ENCODE data around the gene CRIP1.

The CRIP1 gene

GRCh38 chr14:105460616-105461015, 26.1 kb upstream of the CRIP1 start:
- Histone ChIP-seq H3K4me3 (ENCODE audit: insufficient read length, low read depth) (no peak overlapping the region), H3K27me3 (ENCODE audit: insufficient read depth, insufficient read length) (no peaks in the 10 kb centered on the region), H3K36me3 (ENCODE audit: insufficient read depth, insufficient read length, low read length) (peaks cover 66% of the 10 kb centered on the region), H3K9ac (ENCODE audit: insufficient read length, low read depth) (no peak overlapping the region), H3K4me1 (ENCODE audit: insufficient read depth, insufficient read length) (peaks cover 9% of the 10 kb centered on the region), H3K9me3 (ENCODE audit: insufficient read depth, low read length) (no peaks in the 10 kb centered on the region)
- DNase-seq (ENCODE audit: low read depth, low spot score) = no peak
- TF ChIP-seq ZNF274 (IDR thresholded peaks at IDR 0.05; ENCODE audit: low read depth, low read length) = no peak
- TF ChIP-seq SUZ12 (IDR thresholded peaks at IDR 0.05; ENCODE audit: extremely low read depth, insufficient read depth, insufficient read length) = no peak
- no peak for TF ChIP-seq YY1 (IDR thresholded peaks at IDR 0.05; ENCODE audit: insufficient read depth, insufficient read length)

GRCh38 chr14:105461903-105462302, 24.8 kb upstream of the CRIP1 start:
- H3K9ac ChIP-seq (ENCODE audit: insufficient read length, low read depth) = no peak overlapping the region
- no peak for DNase-seq (ENCODE audit: low read depth, low spot score)
- peaks cover 12% of the 10 kb centered on the region for H3K4me1 ChIP-seq (ENCODE audit: insufficient read depth, insufficient read length)
- H3K4me3 ChIP-seq (ENCODE audit: insufficient read length, low read depth) = no peak overlapping the region
- TF ChIP-seq SUZ12 (IDR thresholded peaks at IDR 0.05; ENCODE audit: extremely low read depth, insufficient read depth, insufficient read length) = no peak
- TF ChIP-seq YY1 (IDR thresholded peaks at IDR 0.05; ENCODE audit: insufficient read depth, insufficient read length) = no peak
- no peak for TF ChIP-seq ZNF274 (IDR thresholded peaks at IDR 0.05; ENCODE audit: low read depth, low read length)
- H3K27me3 ChIP-seq (ENCODE audit: insufficient read depth, insufficient read length) = no peaks in the 10 kb centered on the region
- H3K36me3 ChIP-seq (ENCODE audit: insufficient read depth, insufficient read length, low read length) = peaks cover 64% of the 10 kb centered on the region
- H3K9me3 ChIP-seq (ENCODE audit: insufficient read depth, low read length) = no peaks in the 10 kb centered on the region

DNA sequence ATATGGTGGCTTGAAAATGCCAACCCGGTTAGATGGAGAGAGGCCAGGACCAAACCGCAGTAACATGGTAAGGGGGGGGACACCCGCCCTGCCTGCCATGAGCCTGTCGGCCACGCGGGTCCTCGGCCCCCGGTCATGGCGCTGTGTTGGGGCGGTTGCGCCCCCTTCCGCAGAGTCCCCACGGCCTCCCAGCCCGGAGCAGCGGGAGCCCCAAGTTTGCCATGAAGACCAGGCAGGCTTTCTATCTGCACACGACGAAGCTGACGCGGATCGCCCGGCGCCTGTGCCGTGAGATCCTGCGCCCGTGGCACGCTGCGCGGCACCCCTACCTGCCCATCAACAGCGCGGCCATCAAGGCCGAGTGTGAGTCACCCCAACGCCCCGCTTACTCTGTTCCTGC, 22.2 kb upstream of the CRIP1 start:
- peaks cover 81% of the 10 kb centered on the region for H3K36me3 ChIP-seq (ENCODE audit: insufficient read depth, insufficient read length, low read length)
- no peak for TF ChIP-seq YY1 (IDR thresholded peaks at IDR 0.05; ENCODE audit: insufficient read depth, insufficient read length)

GRCh38 chr14:105465209-105466031, 21.3 kb upstream of the CRIP1 start:
- DNase-seq (ENCODE audit: low read depth, low spot score) = no peak
- Histone ChIP-seq H3K4me1 (ENCODE audit: insufficient read depth, insufficient read length) (peaks cover 12% of the 10 kb centered on the region), H3K4me3 (ENCODE audit: insufficient read length, low read depth) (no peak overlapping the region), H3K9ac (ENCODE audit: insufficient read length, low read depth) (peak overlapping the region; percentile 51), H3K9me3 (ENCODE audit: insufficient read depth, low read length) (no peaks in the 10 kb centered on the region), H3K27me3 (ENCODE audit: insufficient read depth, insufficient read length) (no peaks in the 10 kb centered on the region), H3K36me3 (ENCODE audit: insufficient read depth, insufficient read length, low read length) (peaks cover 81% of the 10 kb centered on the region)
- TF ChIP-seq SUZ12 (IDR thresholded peaks at IDR 0.05; ENCODE audit: extremely low read depth, insufficient read depth, insufficient read length) (no peak), ZNF274 (IDR thresholded peaks at IDR 0.05; ENCODE audit: low read depth, low read length) (no peak), YY1 (IDR thresholded peaks at IDR 0.05; ENCODE audit: insufficient read depth, insufficient read length) (no peak)

More for the DNA sequence above, 22.2 kb upstream of the CRIP1 start:
- no peaks in the 10 kb centered on the region for H3K27me3 ChIP-seq (ENCODE audit: insufficient read depth, insufficient read length)
- DNase-seq (ENCODE audit: low read depth, low spot score) = no peak
- peaks cover 12% of the 10 kb centered on the region for H3K4me1 ChIP-seq (ENCODE audit: insufficient read depth, insufficient read length)
- H3K9me3 ChIP-seq (ENCODE audit: insufficient read depth, low read length) = no peaks in the 10 kb centered on the region
- no peak overlapping the region for H3K4me3 ChIP-seq (ENCODE audit: insufficient read length, low read depth)
- no peak overlapping the region for H3K9ac ChIP-seq (ENCODE audit: insufficient read length, low read depth)

DNA sequence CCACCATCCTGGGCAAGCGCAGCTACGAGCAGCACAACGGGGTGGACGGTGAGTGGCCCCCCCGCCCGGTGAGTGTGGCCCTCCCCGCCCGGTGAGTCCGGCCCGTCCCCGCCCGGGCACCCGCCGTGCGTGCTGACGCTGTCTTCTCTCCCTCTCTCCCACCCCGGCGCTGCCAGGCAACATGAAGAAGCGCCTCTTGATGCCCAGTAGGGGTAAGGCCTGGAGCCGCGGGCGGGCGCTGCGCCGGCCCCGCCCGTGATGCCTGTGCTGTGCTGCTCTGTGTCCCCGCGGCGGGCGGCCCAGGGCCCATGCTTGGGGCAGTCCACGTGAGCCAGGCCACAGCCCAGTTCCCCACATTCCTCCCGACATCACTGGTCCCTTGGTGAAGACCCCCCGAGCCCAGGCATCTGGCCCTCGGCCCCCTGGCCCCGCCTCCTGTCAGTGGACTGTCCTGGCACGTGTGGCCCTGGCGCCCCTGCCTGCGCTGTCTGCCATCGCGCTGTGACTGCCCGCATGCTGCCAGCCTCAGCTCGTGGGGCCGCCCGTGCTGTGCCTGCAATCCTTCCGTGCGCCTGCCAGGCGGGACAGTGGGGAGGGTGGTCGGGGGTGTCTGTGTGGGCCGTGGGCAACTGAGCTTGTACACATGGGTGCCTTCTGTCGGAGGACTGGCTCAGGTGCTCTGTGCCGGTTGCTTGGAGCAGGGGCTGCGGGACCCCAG, 20.0 kb upstream of the CRIP1 start:
- TF ChIP-seq ZNF274 (IDR thresholded peaks at IDR 0.05; ENCODE audit: low read depth, low read length) = no peak
- TF ChIP-seq YY1 (IDR thresholded peaks at IDR 0.05; ENCODE audit: insufficient read depth, insufficient read length) = no peak
- TF ChIP-seq SUZ12 (IDR thresholded peaks at IDR 0.05; ENCODE audit: extremely low read depth, insufficient read depth, insufficient read length) = no peak
- Histone ChIP-seq H3K36me3 (ENCODE audit: insufficient read depth, insufficient read length, low read length) (peaks cover 73% of the 10 kb centered on the region), H3K4me1 (ENCODE audit: insufficient read depth, insufficient read length) (peaks cover 17% of the 10 kb centered on the region), H3K9me3 (ENCODE audit: insufficient read depth, low read length) (no peaks in the 10 kb centered on the region), H3K27me3 (ENCODE audit: insufficient read depth, insufficient read length) (no peaks in the 10 kb centered on the region), H3K9ac (ENCODE audit: insufficient read length, low read depth) (no peak overlapping the region), H3K4me3 (ENCODE audit: insufficient read length, low read depth) (no peak overlapping the region)
- DNase-seq (ENCODE audit: low read depth, low spot score) = no peak

DNA sequence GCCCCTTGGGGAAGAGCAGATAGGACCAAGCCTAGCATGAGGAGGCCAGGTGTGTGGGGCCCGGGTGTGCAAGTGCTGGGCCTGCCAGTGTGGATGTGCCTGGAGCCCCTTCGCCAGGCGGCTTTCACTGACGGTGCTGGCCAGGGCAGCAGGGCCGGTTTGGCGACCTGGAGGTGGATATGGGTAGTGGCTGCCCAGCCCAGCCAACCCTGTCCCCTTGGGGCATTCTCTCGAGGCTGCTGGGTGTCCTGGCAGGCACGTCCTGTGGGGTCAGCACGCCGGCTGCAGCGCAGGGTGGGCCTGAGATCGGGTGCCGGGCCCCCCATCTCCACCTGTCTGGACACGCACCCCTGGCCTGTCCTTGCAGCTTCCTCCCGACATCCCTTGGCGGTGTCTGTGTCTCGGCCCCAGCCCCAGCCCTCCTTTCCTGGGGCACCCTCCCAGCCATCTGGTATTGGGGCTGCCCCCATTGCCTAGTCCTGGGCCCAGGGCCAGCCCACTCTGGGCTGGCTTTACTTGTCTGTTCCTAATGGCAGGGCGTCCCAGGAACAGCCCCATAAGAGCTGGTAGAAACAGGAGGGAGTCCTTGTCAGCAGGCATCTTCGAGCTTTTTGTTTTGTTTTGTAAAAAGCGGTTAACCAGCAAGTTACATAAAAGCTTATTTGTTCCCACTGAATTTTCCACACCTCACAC, 19.3 kb upstream of the CRIP1 start:
- DNase-seq (ENCODE audit: low read depth, low spot score) = no peak
- peaks cover 70% of the 10 kb centered on the region for H3K36me3 ChIP-seq (ENCODE audit: insufficient read depth, insufficient read length, low read length)
- no peak overlapping the region for H3K9ac ChIP-seq (ENCODE audit: insufficient read length, low read depth)
- H3K4me3 ChIP-seq (ENCODE audit: insufficient read length, low read depth) = no peak overlapping the region
- no peaks in the 10 kb centered on the region for H3K27me3 ChIP-seq (ENCODE audit: insufficient read depth, insufficient read length)
- H3K9me3 ChIP-seq (ENCODE audit: insufficient read depth, low read length) = no peaks in the 10 kb centered on the region
- H3K4me1 ChIP-seq (ENCODE audit: insufficient read depth, insufficient read length) = peaks cover 19% of the 10 kb centered on the region
- TF ChIP-seq SUZ12 (IDR thresholded peaks at IDR 0.05; ENCODE audit: extremely low read depth, insufficient read depth, insufficient read length) = no peak

DNA sequence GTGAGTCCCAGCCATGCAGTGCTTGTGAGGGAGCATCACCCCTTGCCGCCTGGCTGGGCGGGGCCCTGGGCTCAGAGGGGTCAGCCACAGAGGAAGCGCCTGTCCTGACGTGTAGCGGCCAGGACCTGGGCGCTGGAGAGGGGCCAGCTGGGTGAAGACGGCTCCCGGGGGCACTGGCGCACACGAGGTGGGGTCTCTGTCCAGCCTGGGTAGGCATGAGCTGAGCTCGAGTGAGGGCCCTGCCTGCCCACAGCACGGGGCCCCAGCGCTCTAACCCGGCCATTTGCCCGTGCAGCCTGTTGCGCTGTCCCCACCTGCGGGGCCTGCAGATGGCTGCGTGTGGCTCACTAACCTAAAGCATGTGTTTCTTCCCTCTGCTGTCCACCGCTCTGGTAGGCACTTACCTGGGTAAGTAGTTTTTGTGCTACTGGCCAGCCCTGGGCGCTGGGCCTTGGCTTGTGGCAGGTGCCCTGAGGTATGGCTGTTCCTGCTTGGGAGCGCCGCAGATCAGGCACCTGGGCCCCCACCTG, 18.7 kb upstream of the CRIP1 start:
- no peak overlapping the region for H3K4me3 ChIP-seq (ENCODE audit: insufficient read length, low read depth)
- H3K36me3 ChIP-seq (ENCODE audit: insufficient read depth, insufficient read length, low read length) = peaks cover 67% of the 10 kb centered on the region
- DNase-seq (ENCODE audit: low read depth, low spot score) = no peak
- H3K9ac ChIP-seq (ENCODE audit: insufficient read length, low read depth) = no peak overlapping the region
- H3K27me3 ChIP-seq (ENCODE audit: insufficient read depth, insufficient read length) = no peaks in the 10 kb centered on the region
- no peaks in the 10 kb centered on the region for H3K9me3 ChIP-seq (ENCODE audit: insufficient read depth, low read length)
- TF ChIP-seq SUZ12 (IDR thresholded peaks at IDR 0.05; ENCODE audit: extremely low read depth, insufficient read depth, insufficient read length) (no peak), ZNF274 (IDR thresholded peaks at IDR 0.05; ENCODE audit: low read depth, low read length) (no peak), YY1 (IDR thresholded peaks at IDR 0.05; ENCODE audit: insufficient read depth, insufficient read length) (no peak)
- peaks cover 22% of the 10 kb centered on the region for H3K4me1 ChIP-seq (ENCODE audit: insufficient read depth, insufficient read length)

Measured in NT2/D1 (cell line).